Stimulated activated naive CD8-positive, alpha-beta T cell treated with anti-CD3 and anti-CD28 coated beads, Interleukin-15, amount 100 ng/mL, for 72 hours (primary cell): Measurements from ENCODE around the gene ANKRD52.

Experiments used
- ATAC-seq: fragments of 150-1000 bp; cut with Tn5 transposase; 2 replicates; pipeline ENCODE4 v1.10.0; 2021; ENCODE audit warnings: mild to moderate bottlenecking, moderate library complexity
- DNase-seq, 2 donors: peaks; one replicate each; pipeline ENCODE4 v3.0.0; 2021 to 2022
- H3K27ac Mint-ChIP-seq, 2 donors: one replicate each; pipeline ENCODE4 v1.8.0; 2022; ENCODE audit warnings: mild to moderate bottlenecking in 2 of 2, mixed read lengths in 2 of 2, moderate library complexity in 2 of 2
- H3K27me3 Mint-ChIP-seq: one replicate; pipeline ENCODE4 v1.8.0; 2022; ENCODE audit warnings: mixed read lengths
- H3K4me1 Mint-ChIP-seq: one replicate; pipeline ENCODE4 v1.8.0; 2022; ENCODE audit warnings: mild to moderate bottlenecking, mixed read lengths
- H3K4me3 Mint-ChIP-seq, 2 donors: one replicate each; pipeline ENCODE4 v1.8.0; 2022; ENCODE audit warnings: mild to moderate bottlenecking in 2 of 2, mixed read lengths in 2 of 2, moderate library complexity in 1 of 2
- H3K9me3 Mint-ChIP-seq, 2 donors: one replicate each; pipeline ENCODE4 v1.8.0; 2022; ENCODE audit warnings: mixed read lengths in 2 of 2

ANKRD52 gene

GRCh38 chr12:56258068-56258819 lies at the start of gene ANKRD52:
Gene ANKRD52 (minus strand): TSS chr12:56258384. CDS start chr12:56258269, 115 bp downstream.
- Mint-ChIP-seq H3K27ac (peak within 1 kb of the TSS; percentile 93 to 97), H3K4me1 (peaks cover 26% of the 10 kb centered on the region), H3K9me3 (no peaks in the 10 kb centered on the region), H3K27me3 (peaks cover 6% of the 10 kb centered on the region), H3K4me3 (peak within 1 kb of the TSS; percentile 93 to 97)
- ATAC-seq (peak; percentile 95), DNase-seq (peak; percentile 83 to 87)

DNA sequence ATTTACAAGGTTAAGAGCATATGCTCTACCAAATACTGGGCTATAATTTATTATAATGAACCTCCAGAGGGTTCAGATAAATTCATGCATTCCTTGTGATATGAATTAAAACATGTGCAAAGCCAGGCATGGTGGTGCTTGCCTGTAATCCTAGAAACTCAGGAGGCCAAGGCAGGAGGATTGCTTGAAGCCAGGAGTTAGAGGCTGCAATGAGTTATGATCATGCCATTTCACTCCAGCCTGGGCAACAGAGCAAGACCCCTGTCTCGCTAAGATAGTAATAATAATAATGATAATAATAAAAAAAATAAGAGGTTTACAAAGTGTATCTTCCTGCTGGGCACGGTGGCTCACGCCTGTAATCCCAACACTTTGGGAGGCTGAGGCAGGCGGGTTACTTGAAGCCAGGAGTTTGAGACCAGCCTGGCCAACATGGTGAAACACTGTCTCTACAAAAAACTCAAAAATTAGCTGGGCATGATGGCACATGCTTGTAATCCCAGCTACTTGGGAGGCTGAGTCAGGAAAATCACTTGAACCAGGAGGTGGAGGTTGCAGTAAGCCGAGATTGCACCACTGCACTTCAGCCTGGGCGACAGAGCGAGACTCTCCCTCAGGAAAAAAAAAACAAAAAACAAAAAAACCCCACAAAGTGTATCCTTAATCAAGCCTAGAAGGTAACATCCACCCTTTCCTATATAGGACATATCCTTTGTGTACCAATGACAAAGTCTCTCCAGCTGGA lies 49.2 kb upstream of the ANKRD52 start:
- no peak for ATAC-seq
- no peaks in the 10 kb centered on the region for H3K27me3 Mint-ChIP-seq
- H3K4me1 Mint-ChIP-seq = peaks cover under 1% of the 10 kb centered on the region
- no peaks in the 10 kb centered on the region for H3K9me3 Mint-ChIP-seq
- DNase-seq = no peak
- no peak overlapping the region for H3K4me3 Mint-ChIP-seq
- H3K27ac Mint-ChIP-seq = peak overlapping the region in 1 of 2 donors; percentile 19

DNA sequence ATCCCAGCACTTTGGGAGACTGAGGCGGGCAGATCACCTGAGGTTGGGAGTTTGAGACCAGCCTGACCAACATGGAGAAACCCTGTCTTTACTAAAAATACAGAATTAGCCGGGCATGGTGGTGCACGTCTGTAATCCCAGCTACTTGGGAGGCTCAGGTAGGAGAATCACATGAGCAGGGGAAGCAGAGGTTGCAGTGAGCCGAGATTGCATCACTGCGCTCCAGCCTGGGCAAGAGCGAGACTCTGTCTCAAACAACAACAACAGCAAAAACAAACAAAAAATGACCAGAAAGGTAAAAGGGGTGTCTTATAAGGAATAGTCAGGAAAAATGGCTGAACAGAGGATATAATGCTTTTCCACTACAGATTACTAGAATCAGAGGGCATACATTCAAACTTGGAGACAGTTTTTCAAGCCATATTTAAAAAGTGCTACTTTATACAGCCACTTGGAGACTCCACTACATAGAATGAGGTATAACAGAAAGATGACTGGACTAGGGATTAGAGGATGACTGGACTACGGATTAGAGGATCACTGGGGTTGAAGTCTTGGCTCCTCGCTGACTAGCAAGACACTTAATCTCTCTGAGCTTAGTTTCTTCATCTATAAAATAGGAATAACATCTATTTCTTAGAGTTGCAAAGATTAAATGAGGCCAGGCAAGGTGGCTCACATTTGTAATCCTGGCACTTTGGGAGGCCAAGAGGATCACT lies 46.8 kb upstream of the ANKRD52 start:
- no peaks in the 10 kb centered on the region for H3K9me3 Mint-ChIP-seq
- no peak for ATAC-seq
- H3K27ac Mint-ChIP-seq = peak overlapping the region in 1 of 2 donors; percentile 1
- DNase-seq = no peak
- H3K4me1 Mint-ChIP-seq = peaks cover 22% of the 10 kb centered on the region
- no peaks in the 10 kb centered on the region for H3K27me3 Mint-ChIP-seq
- H3K4me3 Mint-ChIP-seq = no peak overlapping the region

GRCh38 chr12:56304276-56304675 lies 46.1 kb upstream of the ANKRD52 start:
- no peaks in the 10 kb centered on the region for H3K9me3 Mint-ChIP-seq
- H3K4me3 Mint-ChIP-seq = no peak overlapping the region
- DNase-seq = no peak
- no peaks in the 10 kb centered on the region for H3K27me3 Mint-ChIP-seq
- H3K27ac Mint-ChIP-seq = no peak overlapping the region
- H3K4me1 Mint-ChIP-seq = peaks cover 22% of the 10 kb centered on the region
- no peak for ATAC-seq

DNA sequence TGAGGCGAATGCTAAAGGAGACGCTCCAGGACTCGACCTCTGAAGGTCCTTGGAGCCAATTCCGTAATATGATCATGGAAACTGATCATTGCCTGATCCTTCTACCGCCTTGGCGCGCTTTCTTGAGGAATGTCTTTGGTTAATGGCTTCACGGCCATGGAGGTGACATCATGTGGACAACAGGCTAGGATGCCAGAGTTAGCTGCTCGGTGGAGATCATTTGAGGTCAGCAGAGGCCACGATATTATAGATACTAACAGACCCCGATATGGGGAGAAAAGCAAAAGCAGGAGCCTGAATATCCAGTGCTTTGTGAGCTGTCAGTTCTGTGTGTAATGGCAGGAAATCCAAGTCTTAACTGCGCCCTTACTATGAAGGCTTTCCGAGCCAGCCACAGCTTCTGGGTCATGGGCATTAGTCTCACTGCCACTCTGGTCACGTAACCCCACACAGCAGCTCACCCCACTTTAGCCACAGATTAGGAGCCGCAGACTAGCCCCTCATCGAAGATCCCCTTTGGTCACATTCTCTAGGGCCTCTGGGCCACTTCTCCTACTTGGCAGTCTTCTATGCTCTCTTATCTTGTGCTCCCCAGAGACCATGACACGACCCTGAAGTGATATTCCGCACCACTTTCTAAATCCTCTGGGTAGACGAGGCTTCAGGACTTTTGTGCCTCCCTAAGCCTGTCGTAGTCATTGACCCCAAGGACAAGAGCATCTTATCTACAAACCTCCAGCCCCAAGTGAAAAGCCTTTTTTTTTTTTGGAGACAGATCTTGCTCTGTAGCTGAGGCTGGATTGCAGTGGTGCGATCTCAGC lies 42.7 kb upstream of the ANKRD52 start:
- Mint-ChIP-seq H3K4me1 (peaks cover 55% of the 10 kb centered on the region), H3K27me3 (no peaks in the 10 kb centered on the region), H3K4me3 (peak overlapping the region; percentile 96 to 98), H3K9me3 (no peaks in the 10 kb centered on the region), H3K27ac (peak overlapping the region; percentile 95 to 97)
- no peak for ATAC-seq
- no peak for DNase-seq

GRCh38 chr12:56299853-56300643 lies 41.9 kb upstream of the ANKRD52 start, which contains the start of gene CS:
Gene CS (minus strand): TSS chr12:56300330. CDS start chr12:56300201, 129 bp downstream.
- no peaks in the 10 kb centered on the region for H3K9me3 Mint-ChIP-seq
- ATAC-seq = peak; percentile 98

DNA sequence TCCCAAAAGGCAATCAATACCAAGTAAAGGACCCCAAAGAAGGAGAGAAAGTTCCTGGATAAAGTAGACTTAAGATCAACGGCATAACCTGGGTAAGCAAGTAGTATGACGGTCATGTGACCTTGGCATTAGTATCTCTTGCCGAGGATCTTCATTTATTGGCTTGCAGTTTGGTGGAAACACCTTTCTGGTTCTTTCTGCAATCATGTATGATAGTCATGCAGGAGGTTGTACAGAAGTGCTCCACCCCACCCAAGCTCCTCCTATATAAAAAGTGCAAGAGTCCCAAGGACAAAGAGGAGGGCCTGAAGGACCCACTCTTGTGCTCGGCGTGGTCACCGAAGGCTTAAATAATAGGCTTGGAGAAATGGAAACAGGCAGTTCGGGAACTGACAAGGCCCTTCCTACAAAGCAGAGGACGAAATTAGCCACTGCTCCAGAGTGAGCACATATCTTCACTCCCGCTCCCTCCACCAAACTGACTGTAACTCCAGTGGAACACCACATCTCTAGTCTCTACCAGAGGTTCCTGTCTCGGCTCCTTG lies 41.2 kb upstream of the ANKRD52 start:
- Mint-ChIP-seq H3K9me3 (no peaks in the 10 kb centered on the region), H3K4me1 (peaks cover 55% of the 10 kb centered on the region), H3K27ac (peak overlapping the region; percentile 95 to 97), H3K27me3 (no peaks in the 10 kb centered on the region), H3K4me3 (peak overlapping the region; percentile 96 to 98)
- DNase-seq = no peak
- ATAC-seq = peak; percentile 3

More at GRCh38 chr12:56299853-56300643, 41.9 kb upstream of the ANKRD52 start, which contains the start of gene CS:
- H3K4me3 Mint-ChIP-seq = peak within 1 kb of the TSS; percentile 96 to 98
- H3K27me3 Mint-ChIP-seq = no peaks in the 10 kb centered on the region
- H3K27ac Mint-ChIP-seq = peak within 1 kb of the TSS; percentile 95 to 97
- peak; percentile 98 to 99 for DNase-seq
- peaks cover 55% of the 10 kb centered on the region for H3K4me1 Mint-ChIP-seq

DNA sequence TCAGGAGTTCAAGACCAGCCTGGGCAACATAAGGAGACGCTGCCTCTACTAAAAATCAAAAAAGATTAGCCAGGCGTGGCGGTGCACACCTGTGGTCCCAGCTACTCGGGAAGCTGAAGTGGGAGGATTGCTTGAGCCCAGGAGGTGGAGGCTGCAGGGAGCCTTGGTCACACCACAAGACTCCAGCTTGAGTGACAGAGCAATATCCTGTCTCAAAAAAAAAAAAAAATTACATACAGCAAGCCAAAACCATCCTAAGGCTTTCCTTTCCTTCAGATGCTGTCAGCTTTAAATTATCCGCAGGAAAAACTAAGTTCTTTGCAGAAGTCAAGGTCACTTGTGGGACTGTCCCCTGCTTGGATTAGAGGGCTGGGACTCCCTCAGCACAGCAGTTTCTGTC lies 40.6 kb upstream of the ANKRD52 start:
- no peaks in the 10 kb centered on the region for H3K9me3 Mint-ChIP-seq
- peak overlapping the region; percentile 96 to 98 for H3K4me3 Mint-ChIP-seq
- no peak for ATAC-seq

GRCh38 chr12:56297400-56297799 lies 39.2 kb upstream of the ANKRD52 start:
- H3K27ac Mint-ChIP-seq = peak overlapping the region in 1 of 2 donors; percentile 59

More for the DNA sequence above, 40.6 kb upstream of the ANKRD52 start:
- H3K27me3 Mint-ChIP-seq = no peaks in the 10 kb centered on the region
- H3K27ac Mint-ChIP-seq = peak overlapping the region in 1 of 2 donors; percentile 97
- no peak for DNase-seq
- peaks cover 60% of the 10 kb centered on the region for H3K4me1 Mint-ChIP-seq

DNA sequence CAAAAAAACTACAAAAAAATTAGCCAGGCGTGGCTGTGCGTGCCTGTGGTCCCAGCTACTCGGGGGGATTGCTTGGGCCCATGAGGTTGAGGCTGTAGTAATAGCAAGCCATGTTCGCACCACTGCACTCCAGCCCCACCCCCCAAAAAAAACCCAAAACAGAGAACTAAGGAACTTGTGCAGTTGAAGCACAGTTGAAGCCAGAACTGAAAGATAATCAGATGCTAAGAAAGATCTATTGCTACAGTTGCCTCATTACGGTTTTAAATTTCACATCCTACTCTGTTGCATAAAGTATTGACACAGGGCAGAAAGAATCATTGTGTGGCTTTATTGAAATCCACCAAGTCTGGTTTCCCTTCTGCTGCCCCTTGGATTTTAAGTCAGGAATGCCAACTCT lies 38.1 kb upstream of the ANKRD52 start:
- ATAC-seq (no peak), DNase-seq (no peak)
- no peaks in the 10 kb centered on the region for H3K9me3 Mint-ChIP-seq
- H3K4me3 Mint-ChIP-seq = no peak overlapping the region
- no peaks in the 10 kb centered on the region for H3K27me3 Mint-ChIP-seq
- H3K4me1 Mint-ChIP-seq = peaks cover 68% of the 10 kb centered on the region
- H3K27ac Mint-ChIP-seq = peak overlapping the region in 1 of 2 donors; percentile 85

More at GRCh38 chr12:56297400-56297799, 39.2 kb upstream of the ANKRD52 start:
- no peak for DNase-seq
- peaks cover 68% of the 10 kb centered on the region for H3K4me1 Mint-ChIP-seq
- H3K9me3 Mint-ChIP-seq = no peaks in the 10 kb centered on the region
- peak overlapping the region; percentile 49 to 57 for H3K4me3 Mint-ChIP-seq
- H3K27me3 Mint-ChIP-seq = no peaks in the 10 kb centered on the region
- ATAC-seq = no peak

GRCh38 chr12:56293795-56294194 lies 35.6 kb upstream of the ANKRD52 start:
- Mint-ChIP-seq H3K27ac (no peak overlapping the region), H3K9me3 (no peaks in the 10 kb centered on the region), H3K4me1 (peaks cover 66% of the 10 kb centered on the region)

DNA sequence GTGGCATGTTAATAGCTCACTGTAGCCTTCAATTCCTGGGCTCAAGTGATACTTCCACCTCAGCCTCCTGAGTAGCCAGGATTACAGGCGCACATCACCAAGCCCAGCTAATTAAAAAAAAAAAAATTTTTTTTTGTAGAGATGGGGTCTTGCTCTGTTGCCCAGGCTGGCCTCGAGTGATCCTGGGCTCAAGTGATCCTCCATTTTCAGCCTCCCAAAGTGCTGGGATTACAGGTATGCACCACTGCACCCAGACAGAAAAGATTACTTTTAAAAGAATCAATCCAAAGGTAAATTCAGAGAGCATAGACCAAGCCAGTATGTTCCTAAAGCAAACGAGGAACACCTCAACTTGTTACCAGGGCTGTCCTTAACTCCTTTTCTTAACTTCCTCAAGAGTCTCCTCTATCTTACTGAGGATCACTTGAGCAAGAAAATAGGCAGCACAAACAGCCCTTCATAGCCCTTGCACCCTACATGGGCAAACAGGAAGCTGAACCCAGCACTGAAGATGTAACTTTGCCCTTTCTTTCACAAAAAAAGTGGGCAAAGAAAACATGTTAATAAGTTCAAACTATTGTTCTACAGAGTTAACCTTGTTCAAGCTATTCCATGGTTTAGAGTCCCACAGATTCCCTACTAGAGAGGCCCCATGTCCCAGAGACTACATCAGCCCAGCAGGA lies 30.7 kb upstream of the ANKRD52 start:
- DNase-seq (no peak), ATAC-seq (no peak)
- no peak overlapping the region for H3K4me3 Mint-ChIP-seq
- no peaks in the 10 kb centered on the region for H3K27me3 Mint-ChIP-seq
- no peak overlapping the region for H3K27ac Mint-ChIP-seq
- peaks cover 33% of the 10 kb centered on the region for H3K4me1 Mint-ChIP-seq
- H3K9me3 Mint-ChIP-seq = no peaks in the 10 kb centered on the region

More at GRCh38 chr12:56293795-56294194, 35.6 kb upstream of the ANKRD52 start:
- ATAC-seq = no peak
- no peaks in the 10 kb centered on the region for H3K27me3 Mint-ChIP-seq
- H3K4me3 Mint-ChIP-seq = no peak overlapping the region
- no peak for DNase-seq

GRCh38 chr12:56286044-56286830 lies 28.1 kb upstream of the ANKRD52 start:
- DNase-seq = no peak
- no peak overlapping the region for H3K4me3 Mint-ChIP-seq
- peaks cover 12% of the 10 kb centered on the region for H3K4me1 Mint-ChIP-seq
- H3K9me3 Mint-ChIP-seq = no peaks in the 10 kb centered on the region
- peak overlapping the region in 1 of 2 donors; percentile 88 for H3K27ac Mint-ChIP-seq
- H3K27me3 Mint-ChIP-seq = no peaks in the 10 kb centered on the region
- no peak for ATAC-seq
